Colonic mucosa (tissue), 4 donors: ENCODE data around the gene RAD18. TPM values are rescaled to one million over a fixed set of nuclear protein-coding genes. Genes with fewer than 3 reads are reported as not detected.

ENCODE experiments used
- DNase-seq: peaks from one replicate; pipeline ENCODE4 v3.0.0-alpha.2; 2020
- H3K27ac ChIP-seq: fragments of 200-600 bp; one replicate; pipeline ENCODE4 v1.8.0; 2021
- H3K27me3 ChIP-seq: fragments of 200-600 bp; one replicate; pipeline ENCODE4 v1.8.0; 2021
- H3K36me3 ChIP-seq: fragments of 200-600 bp; one replicate; pipeline ENCODE4 v1.8.0; 2021
- H3K4me1 ChIP-seq: fragments of 200-600 bp; one replicate; pipeline ENCODE4 v1.8.0; 2021; ENCODE audit warnings: mild to moderate bottlenecking
- H3K4me3 ChIP-seq: fragments of 200-600 bp; one replicate; pipeline ENCODE4 v1.8.0; 2021
- H3K9ac ChIP-seq, 2 donors: one replicate each; pipeline ENCODE4 v1.7.0; 2013; ENCODE audit warnings: control low read depth in 2 of 2, low read depth in 2 of 2, low read length in 2 of 2
- H3K9me3 ChIP-seq: fragments of 200-600 bp; one replicate; pipeline ENCODE4 v1.8.0; 2021
- CTCF ChIP-seq: fragments of 200-600 bp; IDR thresholded peaks from one replicate; pipeline ENCODE4 v1.8.0; 2022; ENCODE audit warnings: antibody characterized with exemption, mild to moderate bottlenecking
- intact Hi-C: fragments of 100-400 bp; cut with DNase I; formaldehyde crosslinking; loops from one replicate; pipeline ENCODE4 v1.14.1; 2022
- total RNA-seq, 2 donors: library from RNA; stranded (reverse); fragmentation: NEBNext Ultra II Directional in 1 of 2; extraction: Animal tissue kit (Norgen Biotek cat#: 25700) in 1 of 2; gene quantifications; one replicate each; pipeline ENCODE4 v1.2.1, GENCODE V29; 2021
- donor health status: healthy.
- donor health status: DM: no; HTN: no; CAD: no.
- donor health status: DM: no; HTN: no; CAD: no.

The RAD18 gene
- total RNA-seq, 2 donors from 2014 or later = 12.2 to 25.9 TPM

DNA sequence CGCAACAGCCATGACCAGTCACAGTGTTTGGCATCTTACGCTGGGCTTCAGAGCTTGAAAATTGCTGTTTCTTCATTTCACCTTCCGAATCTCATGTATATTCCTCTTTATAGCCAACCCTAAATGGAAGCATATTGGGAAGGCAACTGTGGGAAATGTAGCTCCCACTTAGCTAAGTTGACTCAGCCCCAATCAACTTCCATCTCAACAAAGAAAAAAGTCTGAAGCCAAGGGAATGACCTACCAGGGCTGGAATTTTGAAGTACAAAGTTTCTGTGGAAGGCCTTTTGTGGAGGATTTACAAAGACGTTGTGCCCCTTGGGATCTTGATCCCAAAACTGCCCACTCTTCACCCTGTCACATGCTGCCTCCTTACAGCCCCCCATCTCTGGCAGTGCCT is 108.6 kb downstream of the RAD18 start:
- intact Hi-C loops = no loop called here
- Histone ChIP-seq H3K27ac (no peak overlapping the region), H3K27me3 (no peaks in the 10 kb centered on the region), H3K36me3 (no peaks in the 10 kb centered on the region), H3K9ac (no peak overlapping the region), H3K4me3 (no peak overlapping the region), H3K9me3 (no peaks in the 10 kb centered on the region), H3K4me1 (no peaks in the 10 kb centered on the region)
- no peak for TF ChIP-seq CTCF
- DNase-seq = no peak

DNA sequence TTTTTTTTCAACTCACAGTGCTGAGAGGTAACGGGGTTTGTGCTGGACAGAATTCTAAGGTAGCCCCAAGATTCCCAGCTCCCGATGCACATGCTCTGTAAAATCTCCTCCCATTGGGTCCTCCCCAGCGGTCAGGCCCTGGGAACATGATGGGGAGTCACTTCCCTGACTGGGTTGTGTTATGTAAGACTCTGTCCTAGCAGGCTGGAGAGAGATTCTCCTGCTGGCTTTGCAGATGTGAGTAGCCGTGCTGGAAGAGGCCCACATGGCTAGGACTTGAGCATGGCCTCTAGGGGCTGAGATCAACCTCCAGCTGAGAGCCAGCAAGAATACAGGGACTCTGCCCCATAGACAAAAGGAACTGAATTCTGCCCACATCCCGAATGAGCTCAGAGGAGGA is 110.2 kb downstream of the RAD18 start:
- no peaks in the 10 kb centered on the region for H3K36me3 ChIP-seq
- no peaks in the 10 kb centered on the region for H3K9me3 ChIP-seq
- H3K9ac ChIP-seq = no peak overlapping the region
- no peak for TF ChIP-seq CTCF
- no peaks in the 10 kb centered on the region for H3K27me3 ChIP-seq
- H3K4me1 ChIP-seq = no peaks in the 10 kb centered on the region
- no peak overlapping the region for H3K4me3 ChIP-seq
- no peak overlapping the region for H3K27ac ChIP-seq
- DNase-seq = no peak
- intact Hi-C loops = no loop called here

- no peak for DNase-seq
- Histone ChIP-seq H3K36me3 (no peaks in the 10 kb centered on the region), H3K27me3 (no peaks in the 10 kb centered on the region), H3K27ac (no peak overlapping the region), H3K9ac (no peak overlapping the region), H3K9me3 (no peaks in the 10 kb centered on the region), H3K4me3 (no peak overlapping the region), H3K4me1 (no peaks in the 10 kb centered on the region)
- intact Hi-C loops = no loop called here
- TF ChIP-seq CTCF = no peak
These were observed 110.8 kb downstream of the RAD18 start for GRCh38 chr3:8852511-8852910.

DNA sequence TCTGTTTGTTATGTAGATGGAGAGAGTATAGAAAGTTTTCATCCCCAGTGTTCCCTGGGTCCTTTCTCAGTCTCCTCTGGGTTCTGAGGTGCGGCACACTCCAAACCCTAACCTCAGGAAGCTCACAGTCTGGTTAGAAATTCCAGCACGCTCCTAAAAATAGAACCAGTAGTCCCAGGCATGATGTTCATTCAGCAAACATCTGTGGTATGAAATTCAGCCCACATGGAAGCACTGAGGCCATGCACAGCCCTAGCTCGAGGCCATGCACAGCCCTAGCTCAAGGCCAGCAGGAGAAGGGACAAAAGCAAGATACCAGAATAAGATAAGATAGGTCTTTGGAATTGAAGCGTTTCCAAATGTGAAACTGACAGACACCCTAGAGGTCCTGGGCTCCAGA is 111.6 kb downstream of the RAD18 start:
- no peak for DNase-seq
- H3K4me3 ChIP-seq = no peak overlapping the region
- H3K36me3 ChIP-seq = no peaks in the 10 kb centered on the region
- no peak overlapping the region for H3K9ac ChIP-seq
- intact Hi-C loops = no loop called here
- H3K9me3 ChIP-seq = no peaks in the 10 kb centered on the region
- H3K27ac ChIP-seq = no peak overlapping the region
- TF ChIP-seq CTCF = no peak
- H3K27me3 ChIP-seq = no peaks in the 10 kb centered on the region
- no peaks in the 10 kb centered on the region for H3K4me1 ChIP-seq

DNA sequence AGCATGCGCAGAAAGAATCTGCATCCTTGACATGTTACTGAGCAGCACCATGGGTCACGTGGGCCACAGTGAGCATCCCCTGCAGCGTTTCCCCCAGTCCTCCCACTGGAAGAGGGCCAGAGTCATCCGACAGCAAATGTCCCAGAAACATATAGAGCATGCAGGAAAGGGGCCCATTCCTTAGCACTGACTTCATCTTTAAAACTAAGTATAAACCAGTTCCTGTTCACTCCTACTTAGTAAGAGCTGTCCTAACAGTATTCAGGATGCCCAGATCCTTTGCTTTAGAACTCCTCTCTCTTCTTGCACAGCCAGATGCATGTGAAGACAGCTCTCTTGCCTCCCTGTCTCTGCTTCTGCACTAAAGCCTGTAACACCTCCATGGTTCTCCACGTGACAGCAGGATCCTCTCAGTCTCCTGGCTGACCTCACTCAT is 114.6 kb downstream of the RAD18 start:
- Histone ChIP-seq H3K27me3 (no peaks in the 10 kb centered on the region), H3K9me3 (no peaks in the 10 kb centered on the region), H3K36me3 (no peaks in the 10 kb centered on the region), H3K27ac (no peak overlapping the region), H3K9ac (no peak overlapping the region), H3K4me3 (no peak overlapping the region), H3K4me1 (no peaks in the 10 kb centered on the region)
- DNase-seq = no peak
- intact Hi-C loops = no loop called here
- TF ChIP-seq CTCF = no peak

DNA sequence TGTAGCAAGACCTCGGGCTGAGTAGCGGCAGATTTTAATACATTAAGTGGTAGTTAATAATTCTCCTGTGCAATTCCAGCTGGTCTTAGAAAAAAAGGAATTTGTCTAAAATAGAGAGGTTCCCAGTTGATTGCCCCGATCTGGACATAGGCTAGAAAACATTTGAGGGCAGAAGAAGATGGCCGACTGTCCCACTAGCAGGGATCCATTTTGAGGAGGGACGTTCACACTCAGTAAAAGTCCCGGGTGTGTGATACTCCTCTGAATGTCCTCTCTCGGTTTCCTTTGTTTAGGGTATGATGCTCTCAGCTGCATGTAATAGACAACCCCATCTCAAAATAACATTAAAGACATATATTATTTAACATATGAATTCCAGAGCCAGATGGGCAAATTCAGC is 116.0 kb downstream of the RAD18 start:
- TF ChIP-seq CTCF = no peak
- DNase-seq = no peak
- Histone ChIP-seq H3K9ac (no peak overlapping the region), H3K27ac (no peak overlapping the region), H3K36me3 (no peaks in the 10 kb centered on the region), H3K4me3 (no peak overlapping the region), H3K9me3 (no peaks in the 10 kb centered on the region), H3K27me3 (no peaks in the 10 kb centered on the region), H3K4me1 (no peaks in the 10 kb centered on the region)
- intact Hi-C loops = no loop called here
